NB4 (cell line): ENCODE data around the gene TMTC3.

Experiments
- MYC ChIP-seq: IDR thresholded peaks from 2 replicates; pipeline ENCODE4 v1.6.1; 2011; ENCODE audit warnings: low read depth, low read length
- POLR2A ChIP-seq: IDR thresholded peaks from 2 replicates; pipeline ENCODE4 v1.6.1; 2011; ENCODE audit warnings: mild to moderate bottlenecking; ENCODE audit not compliant: insufficient read length; ENCODE audit errors: extremely low read depth
- TF ChIP-seq, protein P1 (sequence below): IDR thresholded peaks from one replicate; pipeline ENCODE4 v1.5.1; 2012; ENCODE audit warnings: low read depth, low read length

DNA sequence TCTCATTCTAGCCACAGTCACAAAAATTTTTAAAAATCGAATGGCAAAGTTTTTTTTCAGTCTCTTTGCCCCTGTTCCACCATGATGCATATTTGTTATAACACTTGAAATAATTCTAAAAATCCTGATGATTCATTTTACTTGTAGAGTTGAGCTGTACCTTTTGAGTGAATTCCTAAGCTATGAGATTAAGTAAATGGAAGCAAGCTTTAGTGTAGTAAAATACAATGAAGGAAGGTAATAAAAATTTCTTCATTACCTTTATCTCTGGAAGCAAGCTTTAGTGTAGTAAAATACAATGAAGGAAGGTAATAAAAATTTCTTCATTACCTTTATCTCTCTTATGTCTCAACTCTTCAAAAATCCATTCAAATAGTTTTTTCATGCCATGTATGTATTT, 46.1 kb downstream of the TMTC3 start:
- TF ChIP-seq, protein P1, sequence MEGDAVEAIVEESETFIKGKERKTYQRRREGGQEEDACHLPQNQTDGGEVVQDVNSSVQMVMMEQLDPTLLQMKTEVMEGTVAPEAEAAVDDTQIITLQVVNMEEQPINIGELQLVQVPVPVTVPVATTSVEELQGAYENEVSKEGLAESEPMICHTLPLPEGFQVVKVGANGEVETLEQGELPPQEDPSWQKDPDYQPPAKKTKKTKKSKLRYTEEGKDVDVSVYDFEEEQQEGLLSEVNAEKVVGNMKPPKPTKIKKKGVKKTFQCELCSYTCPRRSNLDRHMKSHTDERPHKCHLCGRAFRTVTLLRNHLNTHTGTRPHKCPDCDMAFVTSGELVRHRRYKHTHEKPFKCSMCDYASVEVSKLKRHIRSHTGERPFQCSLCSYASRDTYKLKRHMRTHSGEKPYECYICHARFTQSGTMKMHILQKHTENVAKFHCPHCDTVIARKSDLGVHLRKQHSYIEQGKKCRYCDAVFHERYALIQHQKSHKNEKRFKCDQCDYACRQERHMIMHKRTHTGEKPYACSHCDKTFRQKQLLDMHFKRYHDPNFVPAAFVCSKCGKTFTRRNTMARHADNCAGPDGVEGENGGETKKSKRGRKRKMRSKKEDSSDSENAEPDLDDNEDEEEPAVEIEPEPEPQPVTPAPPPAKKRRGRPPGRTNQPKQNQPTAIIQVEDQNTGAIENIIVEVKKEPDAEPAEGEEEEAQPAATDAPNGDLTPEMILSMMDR = no peak
- TF ChIP-seq POLR2A (no peak), MYC (no peak)
